Motor neuron (in vitro differentiated cells): ENCODE results near the gene FOXJ3. TPM values are rescaled to one million over a fixed set of nuclear protein-coding genes. Genes with fewer than 3 reads are reported as not detected.

Source experiments
- ATAC-seq, 8 experiments: fragments of 200-7000 bp; cut with Tn5 transposase; replicated peaks in 6 of 8; 2 replicates each; pipeline ENCODE4 v1.8.0; 2021; ENCODE audit warnings: mild to moderate bottlenecking in 8 of 8, moderate library complexity in 8 of 8
- H3K27ac ChIP-seq, 2 donors: fragments of 250-450 bp; sonication (Bioruptor Pico); 2 replicates each; pipeline ENCODE4 v1.9.0; 2021; ENCODE audit warnings: antibody characterized with exemption in 2 of 2, mild to moderate bottlenecking in 2 of 2, moderate library complexity in 1 of 2
- H3K4me1 ChIP-seq, 2 donors: fragments of 250-450 bp; sonication (Bioruptor Pico); replicated peaks in 1 of 2; 2 replicates each; pipeline ENCODE4 v1.6.1; 2021; ENCODE audit warnings: antibody characterized with exemption in 2 of 2, mild to moderate bottlenecking in 2 of 2, moderate library complexity in 1 of 2
- H3K4me3 ChIP-seq, 5 donors: fragments of 250-450 bp; sonication (Bioruptor Pico); 2 replicates each; pipeline ENCODE4 v1.9.0; 2021; ENCODE audit warnings: antibody characterized with exemption in 5 of 5, mild to moderate bottlenecking in 5 of 5, moderate library complexity in 4 of 5
- WGBS, 10 experiments: fragments of 450-650 bp; shearing (Covaris generic); methylation state at CpG; one replicate each; pipeline ENCODE4 v1.0.0; 2022; 5-methylcytosine and 5-hydroxymethylcytosine counted together
- in situ Hi-C, 9 experiments: fragments of 400-800 bp; cut with MboI; loops; one replicate each; pipeline ENCODE4 v1.15.0; 2021; ENCODE audit warnings: low sequenced_read_pairs in 9 of 9, low pct_unique_long_range_greater_than_20kb in 2 of 9; ENCODE audit not compliant: unreplicated experiment in 9 of 9
- total RNA-seq, 8 experiments: library from RNA; unstranded; fragments of 300-600 nt; gene quantifications; 2 replicates each; pipeline versions ENCODE4 v1.2.3 to v1.2.4, GENCODE V29; 2022

The FOXJ3 gene
- total RNA-seq, 8 experiments from 2014 or later: 17.8 to 42.4 (median 32.2) TPM

DNA sequence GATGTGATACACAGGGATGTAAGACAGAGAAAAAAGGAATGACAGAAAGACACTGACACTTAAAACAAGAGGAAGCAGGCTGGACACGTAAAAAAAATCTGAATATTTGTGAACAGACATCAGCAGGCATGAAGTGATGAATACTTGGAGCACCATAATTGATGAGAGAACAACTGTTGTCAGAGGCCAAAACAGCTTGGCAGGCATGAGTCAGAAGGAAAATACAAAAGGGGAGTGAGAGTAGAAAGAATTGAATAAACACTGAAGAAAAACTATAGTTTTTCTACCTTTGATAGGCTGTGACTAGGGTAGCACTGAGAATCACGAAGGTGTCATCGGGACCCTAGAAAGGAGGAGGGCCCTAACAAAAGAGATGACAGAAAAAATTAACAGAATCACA is 148.9 kb downstream of the FOXJ3 start:
- Histone ChIP-seq H3K4me3 (no peak overlapping the region), H3K4me1 (peaks cover 0 to 6% of the 10 kb centered on the region in 2 donors), H3K27ac (no peak overlapping the region)
- peak in 7 of 8 experiments; percentile 22 to 91 (median 87) for ATAC-seq
- WGBS, 10 experiments: 17 to 88% (median 54%) methylated on average over 2 to 3 of the region's 3 CpGs
- in situ Hi-C loops: no loop called here

DNA sequence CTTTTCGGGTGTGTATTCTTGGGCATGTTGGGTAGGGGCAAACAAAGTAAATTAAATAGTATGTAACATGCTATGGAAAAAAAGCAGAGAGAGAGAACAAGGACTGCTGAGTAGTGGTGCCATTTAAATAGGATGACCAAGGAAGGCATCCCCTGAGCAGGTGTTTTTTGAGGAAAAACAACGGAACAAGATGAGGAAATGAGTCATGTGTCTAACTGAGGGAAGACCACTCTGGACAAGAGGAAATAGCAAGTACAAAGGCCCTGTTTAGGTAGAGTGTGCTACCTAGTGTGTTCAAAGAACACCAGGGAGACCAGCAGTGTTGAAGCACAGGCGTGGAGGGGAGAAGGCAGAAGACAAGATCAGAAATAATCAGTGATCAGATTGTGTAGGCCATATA is 150.4 kb downstream of the FOXJ3 start:
- 91 to 100% (median 96%) methylated on average over 1 to 3 of the region's 3 CpGs; no CpG with 5 or more reads in 1 of the 10 experiments for WGBS, 10 experiments
- Histone ChIP-seq H3K27ac (no peak overlapping the region), H3K4me3 (no peak overlapping the region), H3K4me1 (peaks cover 0 to 6% of the 10 kb centered on the region in 2 donors)
- in situ Hi-C loops: no loop called here
- ATAC-seq: no peak

- no peak overlapping the region for H3K27ac ChIP-seq
- no peak for ATAC-seq
- in situ Hi-C loops: no loop called here
- no peak overlapping the region for H3K4me3 ChIP-seq
- WGBS, 10 experiments: 86 to 100% (median 96%) methylated on average over 1 to 6 of the region's 6 CpGs
- H3K4me1 ChIP-seq: peaks cover 0 to 6% of the 10 kb centered on the region in 2 donors
These were observed 151.1 kb downstream of the FOXJ3 start for GRCh38 chr1:42183957-42184268.

- WGBS, 10 experiments: 0 to 100% (median 63%) methylated on average over 1 to 4 of the region's 7 CpGs; no CpG with 5 or more reads in 1 of the 10 experiments
- peaks cover 0 to 6% of the 10 kb centered on the region in 2 donors for H3K4me1 ChIP-seq
- no peak overlapping the region for H3K4me3 ChIP-seq
- H3K27ac ChIP-seq: no peak overlapping the region
- no peak for ATAC-seq
- in situ Hi-C loops: no loop called here
These were observed 151.7 kb downstream of the FOXJ3 start for GRCh38 chr1:42183210-42183956.

DNA sequence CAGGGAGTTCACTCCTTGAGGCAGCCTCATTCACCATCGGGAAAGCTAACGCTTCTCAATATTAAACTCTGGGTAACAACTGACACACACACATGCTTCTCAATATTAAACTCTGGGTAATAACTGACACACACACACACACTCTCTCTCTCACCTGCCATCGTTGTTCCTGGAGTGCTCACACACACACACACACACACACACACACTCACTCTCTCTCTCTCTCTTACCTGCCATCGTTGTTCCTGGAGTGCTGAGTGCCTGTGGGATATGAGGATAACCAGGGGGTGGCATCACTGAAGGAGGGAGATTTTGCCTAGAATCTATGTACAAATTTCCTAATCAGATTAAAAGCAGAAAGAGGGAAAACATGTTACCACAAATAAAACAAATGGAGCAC is 153.3 kb downstream of the FOXJ3 start:
- no peak overlapping the region for H3K27ac ChIP-seq
- H3K4me3 ChIP-seq: no peak overlapping the region
- H3K4me1 ChIP-seq: peaks cover 0 to 4% of the 10 kb centered on the region in 2 donors
- no peak for ATAC-seq
- in situ Hi-C loops: no loop called here
- WGBS, 10 experiments: 80 to 100% (median 90%) methylated on average over 1 to 4 of the region's 4 CpGs; no CpG with 5 or more reads in 1 of the 10 experiments

- Histone ChIP-seq H3K27ac (no peak overlapping the region), H3K4me3 (no peak overlapping the region), H3K4me1 (no peaks in the 10 kb centered on the region)
- 40 to 96% (median 91%) methylated on average over 1 to 4 of the region's 4 CpGs for WGBS, 10 experiments
- no peak for ATAC-seq
- in situ Hi-C loops: no loop called here
These were observed 155.1 kb downstream of the FOXJ3 start for GRCh38 chr1:42179900-42180329.

GRCh38 chr1:42179275-42179674 is 155.8 kb downstream of the FOXJ3 start:
- in situ Hi-C loops: no loop called here
- WGBS, 10 experiments: 0 to 96% (median 71%) methylated on average over 1 to 2 of the region's 2 CpGs; no CpG with 5 or more reads in 1 of the 10 experiments
- Histone ChIP-seq H3K27ac (no peak overlapping the region), H3K4me3 (no peak overlapping the region), H3K4me1 (no peaks in the 10 kb centered on the region)
- ATAC-seq: no peak

- H3K4me1 ChIP-seq: peaks cover 0 to 4% of the 10 kb centered on the region in 2 donors
- ATAC-seq: no peak
- 60 to 100% (median 90%) methylated on average over 1 to 3 of the region's 3 CpGs; no CpG with 5 or more reads in 3 of the 10 experiments for WGBS, 10 experiments
- H3K27ac ChIP-seq: no peak overlapping the region
- in situ Hi-C loops: no loop called here
- H3K4me3 ChIP-seq: no peak overlapping the region
These were observed 156.8 kb downstream of the FOXJ3 start for GRCh38 chr1:42178249-42178648.

- peaks cover 0 to 6% of the 10 kb centered on the region in 2 donors for H3K4me1 ChIP-seq
- 70 to 100% (median 87%) methylated on average over 2 to 6 of the region's 6 CpGs; no CpG with 5 or more reads in 3 of the 10 experiments for WGBS, 10 experiments
- peak in 1 of 8 experiments; percentile 10 for ATAC-seq
- no peak overlapping the region for H3K27ac ChIP-seq
- no peak overlapping the region for H3K4me3 ChIP-seq
- in situ Hi-C loops: no loop called here
These were observed 157.5 kb downstream of the FOXJ3 start for GRCh38 chr1:42177541-42177981.

DNA sequence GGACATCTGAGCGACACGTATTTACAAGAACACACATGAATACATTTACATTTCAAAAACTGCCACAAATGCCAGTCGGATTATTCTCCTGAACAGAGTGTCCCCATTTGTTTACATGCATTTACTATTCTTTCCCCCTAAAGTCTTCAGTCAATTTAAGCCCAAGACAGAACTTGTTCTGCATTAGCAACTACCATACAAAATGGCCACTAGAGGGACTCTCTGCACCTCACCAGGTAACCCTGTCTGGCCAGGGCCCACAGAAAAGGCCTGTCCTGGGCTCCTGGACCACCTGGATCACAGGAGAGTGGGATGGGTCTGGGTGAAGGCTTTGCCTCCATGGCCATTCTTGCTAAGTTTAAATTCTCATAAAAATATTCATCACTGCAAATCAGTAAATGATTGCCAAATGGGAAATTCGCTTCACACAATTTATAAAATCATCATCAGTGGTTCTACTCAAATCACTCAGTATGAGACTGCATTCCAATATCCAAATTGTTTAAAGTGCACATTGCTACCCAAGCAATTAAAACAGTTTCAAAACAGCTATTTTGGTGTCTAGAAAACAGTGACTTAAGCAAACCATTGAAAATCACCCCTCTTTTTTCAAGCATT is 158.0 kb downstream of the FOXJ3 start:
- in situ Hi-C loops: no loop called here
- ATAC-seq: peak in 4 of 8 experiments; percentile 28 to 74 (median 30)
- no peak overlapping the region for H3K4me3 ChIP-seq
- WGBS, 10 experiments: 57 to 100% (median 84%) methylated on average over 1 to 4 of the region's 4 CpGs
- H3K27ac ChIP-seq: no peak overlapping the region
- H3K4me1 ChIP-seq: peaks cover 4 to 7% of the 10 kb centered on the region in 2 donors

GRCh38 chr1:42175314-42176054 is 159.6 kb downstream of the FOXJ3 start:
- in situ Hi-C loops: no loop called here
- WGBS, 10 experiments: 80 to 100% (median 96%) methylated on average over 2 to 7 of the region's 7 CpGs; no CpG with 5 or more reads in 3 of the 10 experiments
- no peak for ATAC-seq
- Histone ChIP-seq H3K27ac (no peak overlapping the region), H3K4me3 (no peak overlapping the region), H3K4me1 (peaks cover 4 to 11% of the 10 kb centered on the region in 2 donors)

DNA sequence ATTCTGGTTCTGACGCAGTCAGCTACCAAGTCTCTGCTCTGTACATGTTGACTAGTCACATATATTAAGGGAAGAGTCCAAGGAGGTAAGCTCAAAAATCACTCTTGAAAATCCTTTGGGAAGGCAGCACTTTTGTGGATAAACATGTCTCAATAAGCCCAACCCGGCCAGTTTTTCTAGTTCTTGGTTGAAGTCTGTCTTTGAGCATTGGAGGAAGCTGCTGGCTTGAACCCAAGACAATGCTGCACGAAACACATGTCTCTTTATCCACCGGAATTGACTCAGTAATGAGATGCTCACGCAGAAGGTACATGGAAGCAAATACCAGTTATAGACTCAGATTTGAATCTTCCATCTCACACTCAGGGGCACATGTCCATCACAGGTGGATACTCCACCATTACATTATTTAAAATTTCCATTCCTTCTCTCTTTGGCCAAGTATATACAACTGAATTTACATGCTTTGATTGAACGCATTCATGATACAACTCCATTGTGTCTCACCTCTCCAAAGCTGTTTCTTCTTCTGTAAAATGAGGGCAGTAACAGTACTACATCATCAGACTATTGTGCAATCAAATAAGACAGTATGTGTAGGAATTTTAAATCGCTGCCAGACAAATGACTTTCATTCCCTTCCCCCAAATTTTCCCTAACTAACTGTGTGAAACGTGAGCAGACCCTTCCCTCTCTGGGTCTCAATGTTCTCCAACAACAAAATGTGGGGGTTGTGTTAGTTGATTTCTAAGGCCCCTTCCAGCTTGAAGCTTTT is 160.9 kb downstream of the FOXJ3 start:
- no peak for ATAC-seq
- H3K27ac ChIP-seq: no peak overlapping the region
- WGBS, 10 experiments: 0 to 100% (median 93%) methylated on average over 2 to 8 of the region's 8 CpGs; no CpG with 5 or more reads in 1 of the 10 experiments
- in situ Hi-C loops: loop anchor here in 2 of 9 experiments (25.0 kb wide), 1 partner anchor 587 kb away; no protein-coding TSS in a partner anchor
- H3K4me1 ChIP-seq: peaks cover 4 to 11% of the 10 kb centered on the region in 2 donors
- H3K4me3 ChIP-seq: no peak overlapping the region
